OCI-LY1 (cell line): ENCODE results near the gene GMPS.

Experiments
- CTCF ChIP-seq: fragments of 200-600 bp; sonication (generic), shearing (Covaris generic); IDR thresholded peaks from 2 replicates; pipeline ENCODE4 v1.5.1; 2017; ENCODE audit warnings: mild to moderate bottlenecking, antibody characterized with exemption, low read length, moderate library complexity, mixed read lengths
- EZH2 ChIP-seq: fragments of 200-600 bp; sonication (generic), shearing (Covaris generic); IDR thresholded peaks from 2 replicates; pipeline ENCODE4 v1.8.0; 2017; ENCODE audit warnings: borderline replicate concordance, mixed run types, mild to moderate bottlenecking, antibody characterized with exemption, low read length, moderate library complexity, mixed read lengths

DNA sequence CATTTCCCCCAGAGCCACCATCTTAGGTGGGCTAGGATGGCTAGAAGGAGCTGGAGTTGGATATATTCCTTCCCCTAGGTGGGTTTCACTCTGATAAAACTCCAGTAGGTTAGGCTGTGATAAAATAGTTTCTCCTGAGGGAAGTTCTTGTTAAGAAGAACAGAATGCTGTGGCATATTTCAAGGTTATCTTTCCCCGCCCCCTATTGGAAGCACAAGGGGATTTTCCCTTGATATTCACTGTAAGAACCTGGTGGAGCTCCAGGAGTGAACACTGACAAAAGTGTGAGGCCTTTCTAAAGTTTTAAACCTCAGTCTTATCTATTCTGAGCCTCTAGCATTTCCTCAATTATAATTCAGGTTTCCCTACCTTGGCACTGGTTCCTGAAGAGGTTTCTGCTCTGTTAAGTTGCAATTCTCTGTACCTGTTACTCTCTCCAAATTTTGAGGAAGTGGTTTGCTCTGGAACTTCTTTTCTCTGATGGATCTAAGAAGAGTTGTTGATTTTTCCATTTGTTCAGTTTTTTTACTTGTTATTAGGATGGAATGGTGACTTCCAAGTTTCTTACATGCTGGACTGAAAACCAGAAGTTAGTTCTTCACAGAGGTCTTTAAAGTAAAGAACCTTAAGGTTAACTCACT is 113.5 kb downstream of the GMPS start:
- TF ChIP-seq EZH2 (no peak), CTCF (no peak)
